Neural crest cell (in vitro differentiated cells): ENCODE data around the gene NCK2. TPM values are rescaled to one million over a fixed set of nuclear protein-coding genes. Genes with fewer than 3 reads are reported as not detected.

ENCODE experiments used
- DNase-seq: peaks from one replicate; pipeline ENCODE4 v3.0.0; 2021; ENCODE audit warnings: low read depth, mixed read lengths, low spot score
- H3K27ac Mint-ChIP-seq: one replicate; pipeline ENCODE4 v1.8.0; 2021; ENCODE audit warnings: mild to moderate bottlenecking, mixed read lengths; ENCODE audit not compliant: unreplicated experiment
- H3K27me3 Mint-ChIP-seq: 2 replicates; pipeline ENCODE4 v1.8.0; 2021; ENCODE audit warnings: low read depth, mild to moderate bottlenecking, mixed read lengths
- H3K36me3 Mint-ChIP-seq: 2 replicates; pipeline ENCODE4 v1.8.0; 2021; ENCODE audit warnings: low read depth, mild to moderate bottlenecking, mixed read lengths
- H3K4me1 Mint-ChIP-seq: 2 replicates; pipeline ENCODE4 v1.8.0; 2021; ENCODE audit warnings: mixed read lengths
- H3K4me3 Mint-ChIP-seq: one replicate; pipeline ENCODE4 v1.8.0; 2021; ENCODE audit warnings: mild to moderate bottlenecking, mixed read lengths
- H3K9me3 Mint-ChIP-seq: 2 replicates; pipeline ENCODE4 v1.8.0; 2021; ENCODE audit warnings: mixed read lengths
- CTCF ChIP-seq: fragments of 200-600 bp; sonication (generic); conservative IDR thresholded peaks from 2 replicates; pipeline ENCODE4 v1.5.0; 2021; ENCODE audit warnings: antibody characterized with exemption, mild to moderate bottlenecking
- total RNA-seq: library from RNA; stranded (reverse); gene quantifications from 2 replicates; pipeline ENCODE4 v1.2.1, GENCODE V29; 2021

The NCK2 gene
- total RNA-seq, 1 donor from 2014 or later = 71.9 TPM

GRCh38 chr2:105814291-105814940 is 69.7 kb downstream of the NCK2 start:
- TF ChIP-seq CTCF = no peak
- Mint-ChIP-seq H3K9me3 (no peaks in the 10 kb centered on the region), H3K36me3 (peaks cover 19% of the 10 kb centered on the region), H3K4me3 (no peak overlapping the region), H3K27ac (no peak overlapping the region), H3K4me1 (peaks cover 43% of the 10 kb centered on the region), H3K27me3 (no peaks in the 10 kb centered on the region)
- DNase-seq = no peak

GRCh38 chr2:105815401-105815800 is 70.7 kb downstream of the NCK2 start:
- no peak for DNase-seq
- Mint-ChIP-seq H3K27ac (no peak overlapping the region), H3K4me1 (peaks cover 39% of the 10 kb centered on the region)

GRCh38 chr2:105820151-105820550 is 75.4 kb downstream of the NCK2 start:
- TF ChIP-seq CTCF = no peak
- no peaks in the 10 kb centered on the region for H3K9me3 Mint-ChIP-seq
- H3K36me3 Mint-ChIP-seq = peaks cover 23% of the 10 kb centered on the region
- no peaks in the 10 kb centered on the region for H3K27me3 Mint-ChIP-seq
- no peak overlapping the region for H3K4me3 Mint-ChIP-seq
- H3K4me1 Mint-ChIP-seq = peaks cover 16% of the 10 kb centered on the region
- peak overlapping the region; percentile 27 for H3K27ac Mint-ChIP-seq
- DNase-seq = no peak

More at GRCh38 chr2:105815401-105815800, 70.7 kb downstream of the NCK2 start:
- Mint-ChIP-seq H3K36me3 (peaks cover 19% of the 10 kb centered on the region), H3K27me3 (no peaks in the 10 kb centered on the region), H3K4me3 (no peak overlapping the region), H3K9me3 (no peaks in the 10 kb centered on the region)
- TF ChIP-seq CTCF = no peak

- Mint-ChIP-seq H3K9me3 (no peaks in the 10 kb centered on the region), H3K36me3 (peaks cover 26% of the 10 kb centered on the region), H3K4me3 (no peak overlapping the region), H3K27me3 (no peaks in the 10 kb centered on the region), H3K27ac (peak overlapping the region; percentile 48), H3K4me1 (peaks cover 16% of the 10 kb centered on the region)
- TF ChIP-seq CTCF = no peak
- DNase-seq = no peak
These were observed 76.0 kb downstream of the NCK2 start for GRCh38 chr2:105820691-105821090.

- no peak for DNase-seq
- Mint-ChIP-seq H3K27me3 (no peaks in the 10 kb centered on the region), H3K4me3 (no peak overlapping the region), H3K36me3 (peaks cover 25% of the 10 kb centered on the region), H3K4me1 (peaks cover 16% of the 10 kb centered on the region), H3K9me3 (no peaks in the 10 kb centered on the region), H3K27ac (no peak overlapping the region)
- TF ChIP-seq CTCF = no peak
These were observed 76.9 kb downstream of the NCK2 start for GRCh38 chr2:105821428-105822125.
